ENCODE results near the gene FRY. TPM values are rescaled to one million over a fixed set of nuclear protein-coding genes. Genes with fewer than 3 reads are reported as not detected.

Gene FRY
- total RNA-seq, 1 donor from 2014 or later: 2.4 TPM

DNA sequence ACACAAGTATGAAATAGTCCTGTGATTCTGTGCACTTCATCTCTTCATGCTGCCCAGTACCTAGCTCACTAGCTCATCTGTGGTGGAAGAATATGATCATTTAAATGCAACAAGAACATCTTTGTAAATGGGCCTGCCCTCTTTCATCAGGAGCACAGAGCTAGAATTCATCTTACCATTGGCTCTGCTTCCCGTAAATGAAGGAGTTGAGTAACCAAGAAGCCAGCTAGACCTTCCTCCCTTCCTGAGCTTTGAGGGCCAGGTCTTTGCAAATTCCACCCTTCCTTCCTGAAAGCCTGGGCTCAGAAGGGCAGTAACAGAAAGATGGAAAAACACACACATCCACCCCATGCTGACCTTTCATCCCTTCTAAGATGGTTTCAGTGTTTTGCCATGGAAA is 82.0 kb downstream of the FRY start:
- no peak for DNase-seq (ENCODE audit: low spot score)
- no peaks in the 10 kb centered on the region for H3K36me3 Mint-ChIP-seq (ENCODE audit: low read depth)
- H3K9me3 Mint-ChIP-seq: no peaks in the 10 kb centered on the region
- no peak overlapping the region for H3K4me3 Mint-ChIP-seq
- H3K27me3 Mint-ChIP-seq (ENCODE audit: insufficient read depth): no peaks in the 10 kb centered on the region
- intact Hi-C loops (cut with micrococcal nuclease): no loop called here
- H3K4me1 Mint-ChIP-seq (ENCODE audit: low read depth): peaks cover 19% of the 10 kb centered on the region
- H3K27ac Mint-ChIP-seq: no peak overlapping the region

DNA sequence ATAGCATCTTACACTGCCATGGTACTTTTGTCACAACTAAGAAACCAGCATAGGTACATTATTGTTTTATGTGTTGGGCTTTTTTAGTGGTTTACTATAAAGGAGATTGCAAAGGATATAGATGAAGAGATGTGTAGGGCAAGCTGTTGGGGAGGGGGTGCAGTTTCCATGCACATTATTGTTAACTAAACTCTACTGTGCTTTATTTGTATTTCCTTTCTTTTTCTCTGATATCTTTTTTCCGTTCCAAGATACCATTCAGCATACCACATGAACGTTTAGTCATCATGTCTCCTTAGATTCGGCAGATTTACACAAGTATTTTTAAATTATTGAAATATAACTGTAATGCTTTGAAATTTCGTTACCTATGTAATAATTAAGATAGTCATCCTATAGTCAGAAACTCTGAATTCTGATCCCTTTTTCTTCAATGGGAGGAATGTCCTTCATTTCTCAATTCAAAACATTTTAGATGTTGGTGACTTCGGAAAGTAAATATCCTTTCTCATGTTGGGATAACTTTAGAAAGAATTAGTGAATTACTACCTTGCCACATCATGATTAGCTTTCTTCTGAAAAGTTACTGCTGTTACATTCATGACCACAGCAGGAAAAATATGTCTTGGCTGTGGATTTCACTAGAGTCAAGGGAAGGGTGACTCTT is 82.8 kb downstream of the FRY start:
- Mint-ChIP-seq H3K4me1 (ENCODE audit: low read depth) (peaks cover 19% of the 10 kb centered on the region), H3K36me3 (ENCODE audit: low read depth) (no peaks in the 10 kb centered on the region), H3K27ac (peak overlapping the region; percentile 47), H3K27me3 (ENCODE audit: insufficient read depth) (no peaks in the 10 kb centered on the region), H3K9me3 (no peaks in the 10 kb centered on the region), H3K4me3 (no peak overlapping the region)
- intact Hi-C loops (cut with micrococcal nuclease): no loop called here
- DNase-seq (ENCODE audit: low spot score): no peak

DNA sequence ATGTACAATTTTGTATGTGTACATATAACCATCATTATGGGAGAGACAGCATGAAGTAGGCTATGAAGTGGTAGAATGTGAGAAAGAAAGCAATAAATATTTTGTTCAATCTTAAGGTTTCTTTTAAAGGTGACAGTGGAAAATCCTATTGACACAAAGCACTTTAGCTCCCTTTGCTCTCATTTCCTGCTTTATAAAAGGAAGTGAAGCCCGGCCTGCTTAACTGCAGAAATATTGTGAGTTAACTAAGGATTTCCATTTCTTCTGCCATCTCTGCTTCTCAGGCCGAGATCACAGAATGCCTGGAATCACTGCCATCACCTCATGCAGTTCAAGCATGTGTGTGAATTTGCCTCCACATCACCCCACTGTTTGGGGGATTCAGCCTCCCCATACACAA is 83.5 kb downstream of the FRY start:
- H3K27me3 Mint-ChIP-seq (ENCODE audit: insufficient read depth): no peaks in the 10 kb centered on the region
- intact Hi-C loops (cut with micrococcal nuclease): no loop called here
- peaks cover 19% of the 10 kb centered on the region for H3K4me1 Mint-ChIP-seq (ENCODE audit: low read depth)
- DNase-seq (ENCODE audit: low spot score): no peak
- no peaks in the 10 kb centered on the region for H3K9me3 Mint-ChIP-seq
- peak overlapping the region; percentile 9 for H3K27ac Mint-ChIP-seq
- no peak overlapping the region for H3K4me3 Mint-ChIP-seq
- H3K36me3 Mint-ChIP-seq (ENCODE audit: low read depth): no peaks in the 10 kb centered on the region

DNA sequence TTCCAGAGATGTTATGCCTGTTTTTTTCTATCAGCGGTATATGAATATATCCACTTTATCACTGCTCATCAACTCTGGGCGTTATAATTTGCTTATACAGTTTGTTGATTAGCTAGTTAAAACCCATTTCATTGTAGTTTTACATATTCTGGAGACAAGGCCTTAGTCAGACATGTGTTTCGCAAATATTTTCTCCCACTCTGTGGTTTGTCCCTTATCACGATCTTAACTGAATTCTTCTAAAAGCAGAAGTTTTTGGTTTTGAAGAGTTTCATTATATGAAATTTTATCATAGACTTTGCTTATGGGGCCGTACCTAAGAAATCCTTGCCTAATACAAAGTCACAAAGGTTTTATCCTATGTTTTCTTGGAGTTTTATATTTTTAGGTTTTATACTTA is 84.6 kb downstream of the FRY start:
- no peaks in the 10 kb centered on the region for H3K36me3 Mint-ChIP-seq (ENCODE audit: low read depth)
- no peaks in the 10 kb centered on the region for H3K27me3 Mint-ChIP-seq (ENCODE audit: insufficient read depth)
- peaks cover 19% of the 10 kb centered on the region for H3K4me1 Mint-ChIP-seq (ENCODE audit: low read depth)
- DNase-seq (ENCODE audit: low spot score): no peak
- no peaks in the 10 kb centered on the region for H3K9me3 Mint-ChIP-seq
- intact Hi-C loops (cut with micrococcal nuclease): no loop called here
- H3K27ac Mint-ChIP-seq: no peak overlapping the region
- no peak overlapping the region for H3K4me3 Mint-ChIP-seq

DNA sequence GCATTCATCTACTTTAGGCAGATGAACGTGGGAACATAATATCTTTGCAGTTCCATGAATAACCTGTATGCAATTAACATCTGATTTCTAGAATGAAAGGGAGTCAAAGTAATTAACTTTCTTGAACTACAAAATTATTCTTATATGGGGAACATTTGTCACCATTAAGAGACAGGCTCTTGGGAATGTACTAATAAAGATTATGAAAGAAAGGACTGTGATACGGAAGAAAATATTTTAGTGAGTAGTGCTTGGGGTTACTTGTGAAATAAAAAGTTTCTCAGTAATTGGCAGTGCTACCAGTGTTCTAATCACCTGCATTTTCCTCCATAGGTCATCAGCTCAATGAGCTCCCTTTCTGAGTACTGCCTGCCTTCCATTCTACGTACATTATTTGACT is 85.4 kb downstream of the FRY start:
- DNase-seq (ENCODE audit: low spot score): no peak
- H3K9me3 Mint-ChIP-seq: no peaks in the 10 kb centered on the region
- H3K4me3 Mint-ChIP-seq: no peak overlapping the region
- peaks cover 3% of the 10 kb centered on the region for H3K36me3 Mint-ChIP-seq (ENCODE audit: low read depth)
- H3K27ac Mint-ChIP-seq: no peak overlapping the region
- H3K4me1 Mint-ChIP-seq (ENCODE audit: low read depth): peaks cover 19% of the 10 kb centered on the region
- intact Hi-C loops (cut with micrococcal nuclease): no loop called here
- H3K27me3 Mint-ChIP-seq (ENCODE audit: insufficient read depth): no peaks in the 10 kb centered on the region

DNA sequence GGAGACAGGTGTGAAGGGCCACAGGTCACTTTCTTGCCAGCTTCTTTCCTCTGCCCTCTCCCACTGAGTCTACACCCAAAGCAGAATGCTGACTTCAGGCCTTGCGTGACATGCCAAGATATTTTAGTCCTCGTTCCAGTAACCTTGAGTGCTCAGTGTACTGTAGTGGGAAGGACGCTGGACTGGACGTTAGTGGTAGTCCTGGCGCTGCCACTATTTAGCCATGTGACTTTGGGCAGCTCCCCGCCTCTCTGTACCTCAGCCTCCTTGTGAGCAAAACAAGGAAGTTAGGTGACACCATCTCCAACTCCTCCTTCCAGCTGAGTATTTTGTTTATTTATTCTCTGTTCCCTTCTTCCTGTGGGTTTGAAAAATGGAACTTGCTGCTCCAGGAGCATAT is 86.1 kb downstream of the FRY start:
- DNase-seq (ENCODE audit: low spot score): no peak
- H3K36me3 Mint-ChIP-seq (ENCODE audit: low read depth): peaks cover 4% of the 10 kb centered on the region
- intact Hi-C loops (cut with micrococcal nuclease): no loop called here

DNA sequence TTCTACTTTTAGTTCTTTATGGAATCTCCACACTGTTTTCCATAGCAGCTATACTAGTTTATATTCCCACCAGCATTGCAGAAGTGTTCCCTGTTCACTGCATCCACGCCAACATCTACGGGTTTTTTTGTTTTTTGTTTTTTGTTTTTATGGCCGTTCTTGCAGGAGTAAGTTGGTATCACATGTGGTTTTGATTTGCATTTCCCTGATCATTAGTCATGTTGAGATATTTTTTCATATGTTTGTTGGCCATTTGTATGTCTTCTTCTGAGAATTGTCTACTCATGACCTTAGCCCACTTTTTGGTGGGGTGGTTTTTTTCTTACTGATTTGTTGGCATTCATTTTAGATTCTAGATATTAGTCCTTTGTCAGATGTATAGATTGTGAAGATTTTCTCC is 89.7 kb downstream of the FRY start:
- Mint-ChIP-seq H3K27me3 (ENCODE audit: insufficient read depth) (no peaks in the 10 kb centered on the region), H3K4me3 (no peak overlapping the region), H3K27ac (no peak overlapping the region), H3K9me3 (peaks cover 7% of the 10 kb centered on the region), H3K36me3 (ENCODE audit: low read depth) (peaks cover 4% of the 10 kb centered on the region), H3K4me1 (ENCODE audit: low read depth) (no peaks in the 10 kb centered on the region)
- intact Hi-C loops (cut with micrococcal nuclease): no loop called here
- no peak for DNase-seq (ENCODE audit: low spot score)

More for the DNA sequence above, 86.1 kb downstream of the FRY start:
- Mint-ChIP-seq H3K9me3 (peaks cover 5% of the 10 kb centered on the region), H3K27me3 (ENCODE audit: insufficient read depth) (no peaks in the 10 kb centered on the region), H3K27ac (no peak overlapping the region), H3K4me1 (ENCODE audit: low read depth) (peaks cover 19% of the 10 kb centered on the region), H3K4me3 (no peak overlapping the region)

DNA sequence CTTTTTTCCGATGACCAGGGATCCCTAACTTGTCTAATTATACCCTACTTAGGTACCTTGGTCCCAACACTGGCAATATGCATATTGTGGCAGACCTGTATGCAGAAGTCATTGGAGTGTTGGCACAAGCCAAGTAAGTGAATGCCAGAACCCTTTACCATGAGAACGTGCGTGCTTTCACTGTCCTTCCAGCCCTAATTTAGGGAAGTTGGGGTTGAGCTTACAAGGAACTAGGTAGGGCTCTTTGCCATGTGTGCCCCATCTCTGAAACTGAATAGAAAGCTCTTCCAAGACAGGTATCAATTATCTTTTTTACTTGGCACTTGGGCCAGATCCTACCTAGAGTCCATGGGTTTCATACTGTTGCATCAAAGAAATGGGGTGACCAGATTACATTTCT is 93.2 kb downstream of the FRY start:
- no peaks in the 10 kb centered on the region for H3K4me1 Mint-ChIP-seq (ENCODE audit: low read depth)
- H3K9me3 Mint-ChIP-seq: peaks cover 7% of the 10 kb centered on the region
- H3K4me3 Mint-ChIP-seq: no peak overlapping the region
- H3K36me3 Mint-ChIP-seq (ENCODE audit: low read depth): peaks cover 6% of the 10 kb centered on the region
- H3K27ac Mint-ChIP-seq: no peak overlapping the region
- no peaks in the 10 kb centered on the region for H3K27me3 Mint-ChIP-seq (ENCODE audit: insufficient read depth)
- intact Hi-C loops (cut with micrococcal nuclease): no loop called here
- no peak for DNase-seq (ENCODE audit: low spot score)

DNA sequence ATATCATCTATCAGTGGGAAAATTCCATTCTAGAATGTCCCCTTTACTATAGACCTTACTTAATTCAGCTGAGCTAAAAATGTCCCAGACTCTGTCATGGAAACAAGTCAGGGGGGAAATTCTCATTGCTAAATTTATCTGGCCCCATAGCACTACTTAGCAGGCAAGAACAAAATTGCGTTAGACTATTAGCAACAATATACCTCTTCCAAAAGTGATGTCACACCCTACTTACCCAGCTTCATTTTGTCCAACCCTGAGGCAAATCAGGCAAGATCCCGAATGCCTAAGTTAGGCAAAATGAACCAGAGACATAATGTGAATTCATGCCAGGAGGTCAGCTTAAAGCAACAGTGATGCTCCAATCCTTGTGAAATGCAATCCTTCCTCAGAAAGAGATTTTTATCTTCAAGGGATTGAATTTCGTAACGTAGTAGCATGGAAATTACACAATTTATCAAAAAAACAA is 93.7 kb downstream of the FRY start:
- Mint-ChIP-seq H3K4me1 (ENCODE audit: low read depth) (no peaks in the 10 kb centered on the region), H3K27me3 (ENCODE audit: insufficient read depth) (no peaks in the 10 kb centered on the region), H3K27ac (no peak overlapping the region), H3K4me3 (no peak overlapping the region), H3K36me3 (ENCODE audit: low read depth) (peaks cover 6% of the 10 kb centered on the region), H3K9me3 (peaks cover 7% of the 10 kb centered on the region)
- no peak for DNase-seq (ENCODE audit: low spot score)
- intact Hi-C loops (cut with micrococcal nuclease): no loop called here

DNA sequence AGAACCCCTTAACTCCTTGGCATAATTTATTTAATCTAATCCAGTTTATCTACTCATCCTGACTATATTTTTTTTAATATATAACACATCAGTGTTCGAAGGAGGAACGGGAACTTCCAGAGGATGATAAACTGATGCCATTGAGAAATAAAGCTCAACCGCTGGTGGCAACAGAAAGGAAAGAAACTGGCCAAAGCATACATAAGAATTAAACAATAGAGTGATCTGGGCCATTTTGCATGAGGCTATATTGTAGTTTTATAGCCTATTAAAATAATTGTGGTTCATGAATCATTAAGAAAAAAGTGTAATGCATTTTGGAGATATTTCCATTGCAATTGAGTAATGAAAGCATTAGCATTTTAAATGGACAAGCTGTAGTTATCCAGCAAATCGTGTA is 94.2 kb downstream of the FRY start:
- Mint-ChIP-seq H3K9me3 (peaks cover 7% of the 10 kb centered on the region), H3K27ac (no peak overlapping the region), H3K36me3 (ENCODE audit: low read depth) (peaks cover 6% of the 10 kb centered on the region), H3K27me3 (ENCODE audit: insufficient read depth) (no peaks in the 10 kb centered on the region), H3K4me1 (ENCODE audit: low read depth) (no peaks in the 10 kb centered on the region), H3K4me3 (no peak overlapping the region)
- intact Hi-C loops (cut with micrococcal nuclease): no loop called here
- no peak for DNase-seq (ENCODE audit: low spot score)

DNA sequence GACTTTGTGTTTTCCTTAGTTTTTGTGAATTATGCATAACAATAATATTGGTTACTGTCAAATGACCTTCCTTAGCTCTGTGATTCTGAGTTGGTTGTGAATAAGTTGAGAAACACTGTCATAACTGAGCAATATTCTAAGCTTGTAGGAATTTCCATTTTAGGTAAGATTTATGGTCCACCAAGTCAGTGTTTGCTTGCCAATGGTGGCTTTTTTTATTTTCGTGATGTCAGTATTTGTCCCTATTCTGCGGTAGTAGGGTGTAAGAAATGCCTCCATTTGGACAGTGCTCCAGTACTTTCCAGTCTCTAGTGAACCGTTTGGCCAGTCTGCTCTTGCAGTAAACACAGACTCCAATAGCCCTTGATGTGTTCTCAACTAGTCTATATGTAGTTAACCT is 94.7 kb downstream of the FRY start:
- Mint-ChIP-seq H3K9me3 (peaks cover 7% of the 10 kb centered on the region), H3K4me3 (no peak overlapping the region), H3K4me1 (ENCODE audit: low read depth) (no peaks in the 10 kb centered on the region), H3K36me3 (ENCODE audit: low read depth) (peaks cover 6% of the 10 kb centered on the region), H3K27ac (no peak overlapping the region), H3K27me3 (ENCODE audit: insufficient read depth) (no peaks in the 10 kb centered on the region)
- intact Hi-C loops (cut with micrococcal nuclease): no loop called here
- DNase-seq (ENCODE audit: low spot score): no peak

DNA sequence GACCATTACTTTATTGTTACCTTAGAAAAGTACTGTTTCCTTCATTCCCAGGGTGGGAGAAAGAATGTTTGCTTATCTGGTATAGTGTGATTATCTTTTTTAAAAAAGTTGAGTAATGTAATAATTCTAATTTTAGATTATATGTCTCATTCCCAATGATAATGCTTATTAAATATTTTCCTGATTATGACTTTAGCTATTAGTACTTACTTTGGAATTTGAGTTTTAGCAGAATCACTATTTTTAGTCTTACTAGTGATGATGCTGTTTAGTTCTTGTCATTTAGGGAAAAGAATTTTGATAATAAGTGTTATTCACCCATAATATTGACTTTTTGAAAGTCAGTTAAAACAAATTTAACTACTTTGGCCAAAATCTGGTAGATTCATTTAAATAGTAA is 95.2 kb downstream of the FRY start:
- H3K27ac Mint-ChIP-seq: no peak overlapping the region
- H3K4me3 Mint-ChIP-seq: no peak overlapping the region
- peaks cover 5% of the 10 kb centered on the region for H3K36me3 Mint-ChIP-seq (ENCODE audit: low read depth)
- H3K4me1 Mint-ChIP-seq (ENCODE audit: low read depth): no peaks in the 10 kb centered on the region
- peaks cover 7% of the 10 kb centered on the region for H3K9me3 Mint-ChIP-seq
- intact Hi-C loops (cut with micrococcal nuclease): no loop called here
- no peak for DNase-seq (ENCODE audit: low spot score)
- H3K27me3 Mint-ChIP-seq (ENCODE audit: insufficient read depth): no peaks in the 10 kb centered on the region

DNA sequence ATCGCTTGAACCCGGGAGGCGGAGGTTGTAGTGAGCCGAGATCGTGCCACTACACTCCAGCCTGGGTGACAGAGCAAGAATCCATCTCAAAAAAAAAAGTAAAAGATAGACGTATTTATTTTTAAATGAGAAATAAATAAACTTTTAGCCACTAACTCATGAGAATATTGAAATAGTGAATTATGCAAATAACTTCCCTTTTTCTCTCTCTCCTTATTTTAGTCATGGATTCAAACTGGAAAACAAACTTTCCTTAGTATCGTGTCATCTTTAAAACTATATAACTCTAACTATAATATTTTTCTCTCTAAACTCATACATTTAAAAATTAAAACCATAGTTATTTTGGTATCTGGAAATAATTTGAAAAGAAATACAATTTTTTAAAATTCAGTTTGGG is 96.1 kb downstream of the FRY start:
- no peaks in the 10 kb centered on the region for H3K4me1 Mint-ChIP-seq (ENCODE audit: low read depth)
- peaks cover 2% of the 10 kb centered on the region for H3K9me3 Mint-ChIP-seq
- H3K4me3 Mint-ChIP-seq: no peak overlapping the region
- intact Hi-C loops (cut with micrococcal nuclease): no loop called here
- H3K27ac Mint-ChIP-seq: no peak overlapping the region
- no peaks in the 10 kb centered on the region for H3K27me3 Mint-ChIP-seq (ENCODE audit: insufficient read depth)
- peaks cover 1% of the 10 kb centered on the region for H3K36me3 Mint-ChIP-seq (ENCODE audit: low read depth)
- no peak for DNase-seq (ENCODE audit: low spot score)
